Vagina (tissue), 2 donors: Measurements from ENCODE around the gene MARCHF9.

Experiments
- POLR2AphosphoS5 ChIP-seq, 2 donors: sonication (generic); formaldehyde crosslinking; IDR thresholded peaks; one replicate each; pipeline ENCODE4 v1.9.0; 2017; ENCODE audit warnings: antibody characterized with exemption in 2 of 2, mild to moderate bottlenecking in 2 of 2, low read depth in 1 of 2; ENCODE audit not compliant: insufficient read depth in 1 of 2
- TF ChIP-seq, protein P1 (sequence below), 3 experiments: fragments of 450-650 bp in 2 of 3; fragments of 200-600 bp in 1 of 3; sonication (generic) in 1 of 3; IDR thresholded peaks; one replicate each; pipeline ENCODE4 v1.5.1; 2017 to 2019; ENCODE audit warnings: antibody characterized with exemption in 3 of 3, mild to moderate bottlenecking in 2 of 3, moderate library complexity in 2 of 3

- TF ChIP-seq, protein P1, sequence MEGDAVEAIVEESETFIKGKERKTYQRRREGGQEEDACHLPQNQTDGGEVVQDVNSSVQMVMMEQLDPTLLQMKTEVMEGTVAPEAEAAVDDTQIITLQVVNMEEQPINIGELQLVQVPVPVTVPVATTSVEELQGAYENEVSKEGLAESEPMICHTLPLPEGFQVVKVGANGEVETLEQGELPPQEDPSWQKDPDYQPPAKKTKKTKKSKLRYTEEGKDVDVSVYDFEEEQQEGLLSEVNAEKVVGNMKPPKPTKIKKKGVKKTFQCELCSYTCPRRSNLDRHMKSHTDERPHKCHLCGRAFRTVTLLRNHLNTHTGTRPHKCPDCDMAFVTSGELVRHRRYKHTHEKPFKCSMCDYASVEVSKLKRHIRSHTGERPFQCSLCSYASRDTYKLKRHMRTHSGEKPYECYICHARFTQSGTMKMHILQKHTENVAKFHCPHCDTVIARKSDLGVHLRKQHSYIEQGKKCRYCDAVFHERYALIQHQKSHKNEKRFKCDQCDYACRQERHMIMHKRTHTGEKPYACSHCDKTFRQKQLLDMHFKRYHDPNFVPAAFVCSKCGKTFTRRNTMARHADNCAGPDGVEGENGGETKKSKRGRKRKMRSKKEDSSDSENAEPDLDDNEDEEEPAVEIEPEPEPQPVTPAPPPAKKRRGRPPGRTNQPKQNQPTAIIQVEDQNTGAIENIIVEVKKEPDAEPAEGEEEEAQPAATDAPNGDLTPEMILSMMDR (IDR thresholded peaks at IDR 0.05) = no peak
- TF ChIP-seq POLR2AphosphoS5 (IDR thresholded peaks at IDR 0.05; ENCODE audit: insufficient read depth in 1 of 2, low read depth in 1 of 2) = no peak
These were observed 28.5 kb downstream of the MARCHF9 start for GRCh38 chr12:57783466-57783801.
